ENCODE data around the gene DYNC2I2. TPM values are rescaled to one million over a fixed set of nuclear protein-coding genes. Genes with fewer than 3 reads are reported as not detected.

Gene DYNC2I2
- total and polyA plus RNA-seq, 2 experiments from 2014 or later, result 48.7 to 78.3 TPM

DNA sequence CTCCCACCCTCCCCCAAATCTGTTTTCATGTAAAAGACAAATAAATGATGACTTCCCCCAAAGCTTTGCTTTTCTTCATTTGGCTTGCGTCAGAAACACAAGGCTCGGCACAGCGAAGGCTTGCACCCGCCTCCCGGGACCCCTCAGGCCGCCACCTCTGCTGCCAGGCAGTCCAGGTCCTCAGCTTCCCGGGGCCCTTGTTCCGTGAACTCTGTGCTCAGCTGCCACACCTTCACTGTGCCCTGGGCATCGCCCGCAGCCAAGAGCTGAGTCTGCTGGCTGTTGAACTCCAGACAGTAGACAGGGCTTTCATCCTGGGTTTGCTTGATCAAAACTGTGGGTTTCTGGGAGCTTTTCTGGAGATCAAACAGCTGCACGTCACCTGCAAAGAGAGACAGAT is 23.0 kb downstream of the DYNC2I2 start:
- Histone ChIP-seq H2AFZ (no peak overlapping the region), H3K4me1 (ENCODE audit: insufficient read depth) (0 out of 2 replicates have a peak, but pooled peaks cover 8% of the 10 kb centered on the region), H3K4me2 (no peak overlapping the region), H3F3A (replicated peaks; ENCODE audit: low read depth) (no peaks in the 10 kb centered on the region; the same call in 1 of the 2 replicates), H3K27ac (ENCODE audit: low read depth) (no peak overlapping the region), H3K36me3 (ENCODE audit: insufficient read depth) (peaks cover 24% of the 10 kb centered on the region), H3K4me3 (no peak overlapping the region), H4K20me1 (replicated peaks; ENCODE audit: insufficient read depth) (no peaks in the 10 kb centered on the region; the same call in none of the 2 replicates), H3K79me2 (replicated peaks; ENCODE audit: insufficient read depth) (no peaks in the 10 kb centered on the region), H3K9me2 (ENCODE audit: insufficient read depth) (no peaks in the 10 kb centered on the region), H3K27me3 (ENCODE audit: insufficient read depth) (no peaks in the 10 kb centered on the region)
- TF ChIP-seq STAT1 (IDR thresholded peaks at IDR 0.05; ENCODE audit: unreplicated experiment) (no peak), NANOG (IDR thresholded peaks at IDR 0.05; ENCODE audit: borderline replicate concordance) (no peak), EZH2 (IDR thresholded peaks at IDR 0.05; ENCODE audit: low read depth, unreplicated experiment) (no peak), CREB1 (CRISPR knock-in tag; IDR thresholded peaks at IDR 0.05; ENCODE audit: low read depth) (no peak), JUNB (IDR thresholded peaks at IDR 0.05; ENCODE audit: unreplicated experiment) (no peak)
- Mint-ChIP-seq H3K36me3 (ENCODE audit: low read depth) (peaks cover 45% of the 10 kb centered on the region), H3K27ac (no peak overlapping the region; the same call in 1 of the 2 replicates), H3K4me1 (peaks cover 6% of the 10 kb centered on the region), H3K9me3 (no peaks in the 10 kb centered on the region), H3K27me3 (ENCODE audit: insufficient read depth, low read depth, poor library complexity) (peaks cover 19% of the 10 kb centered on the region), H3K4me3 (no peak overlapping the region)
- no peak for ATAC-seq
- no peak for DNase-seq (ENCODE audit: low spot score)

DNA sequence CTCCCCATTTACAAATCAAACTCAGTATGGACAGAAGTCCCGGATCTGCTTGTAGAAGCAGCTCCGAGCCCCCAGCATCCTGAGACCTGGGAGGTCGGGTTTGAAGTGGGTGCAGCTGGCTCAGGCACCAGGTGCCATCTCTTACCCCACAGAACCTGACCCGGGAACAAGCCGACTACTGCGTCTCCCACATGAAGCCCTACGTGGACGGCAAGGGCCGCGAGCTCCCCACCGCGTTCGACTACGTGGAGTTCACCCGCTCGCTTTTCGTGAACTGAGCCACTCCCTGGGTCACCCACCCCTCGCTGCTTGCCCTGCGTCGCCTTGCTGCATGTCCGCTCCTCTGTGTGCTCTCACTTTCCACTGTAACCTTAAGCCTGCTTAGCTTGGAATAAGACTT is 23.6 kb downstream of the DYNC2I2 start:
- H3F3A ChIP-seq (replicated peaks; ENCODE audit: low read depth), result no peaks in the 10 kb centered on the region; the same call in 1 of the 2 replicates
- no peak overlapping the region for H3K4me3 Mint-ChIP-seq
- no peak overlapping the region for H2AFZ ChIP-seq
- H3K4me3 ChIP-seq, result no peak overlapping the region
- TF ChIP-seq STAT1 (IDR thresholded peaks at IDR 0.05; ENCODE audit: unreplicated experiment) (no peak), ZNF114 (CRISPR knock-in tag; IDR thresholded peaks at IDR 0.05) (no peak), EZH2 (IDR thresholded peaks at IDR 0.05; ENCODE audit: low read depth, unreplicated experiment) (no peak)
- TF ChIP-seq, protein P1, sequence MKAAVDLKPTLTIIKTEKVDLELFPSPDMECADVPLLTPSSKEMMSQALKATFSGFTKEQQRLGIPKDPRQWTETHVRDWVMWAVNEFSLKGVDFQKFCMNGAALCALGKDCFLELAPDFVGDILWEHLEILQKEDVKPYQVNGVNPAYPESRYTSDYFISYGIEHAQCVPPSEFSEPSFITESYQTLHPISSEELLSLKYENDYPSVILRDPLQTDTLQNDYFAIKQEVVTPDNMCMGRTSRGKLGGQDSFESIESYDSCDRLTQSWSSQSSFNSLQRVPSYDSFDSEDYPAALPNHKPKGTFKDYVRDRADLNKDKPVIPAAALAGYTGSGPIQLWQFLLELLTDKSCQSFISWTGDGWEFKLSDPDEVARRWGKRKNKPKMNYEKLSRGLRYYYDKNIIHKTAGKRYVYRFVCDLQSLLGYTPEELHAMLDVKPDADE (IDR thresholded peaks at IDR 0.05), result no peak
- DNase-seq (ENCODE audit: low spot score), result no peak
- no peaks in the 10 kb centered on the region for H3K27me3 ChIP-seq (ENCODE audit: insufficient read depth)
- peaks cover 6% of the 10 kb centered on the region for H3K4me1 Mint-ChIP-seq
- 0 out of 2 replicates have a peak, but pooled peaks cover 8% of the 10 kb centered on the region for H3K4me1 ChIP-seq (ENCODE audit: insufficient read depth)
- H3K79me2 ChIP-seq (replicated peaks; ENCODE audit: insufficient read depth), result no peaks in the 10 kb centered on the region
- no peak overlapping the region for H3K27ac ChIP-seq (ENCODE audit: low read depth)
- no peak overlapping the region for H3K4me2 ChIP-seq
- no peaks in the 10 kb centered on the region for H3K9me3 Mint-ChIP-seq
- no peak for ATAC-seq
- peaks cover 22% of the 10 kb centered on the region for H3K27me3 Mint-ChIP-seq (ENCODE audit: insufficient read depth, low read depth, poor library complexity)
- peaks cover 24% of the 10 kb centered on the region for H3K36me3 ChIP-seq (ENCODE audit: insufficient read depth)
- no peak overlapping the region for H3K27ac Mint-ChIP-seq
- no peaks in the 10 kb centered on the region for H3K9me2 ChIP-seq (ENCODE audit: insufficient read depth)
- H4K20me1 ChIP-seq (replicated peaks; ENCODE audit: insufficient read depth), result no peaks in the 10 kb centered on the region; the same call in none of the 2 replicates
- H3K36me3 Mint-ChIP-seq (ENCODE audit: low read depth), result peaks cover 43% of the 10 kb centered on the region

DNA sequence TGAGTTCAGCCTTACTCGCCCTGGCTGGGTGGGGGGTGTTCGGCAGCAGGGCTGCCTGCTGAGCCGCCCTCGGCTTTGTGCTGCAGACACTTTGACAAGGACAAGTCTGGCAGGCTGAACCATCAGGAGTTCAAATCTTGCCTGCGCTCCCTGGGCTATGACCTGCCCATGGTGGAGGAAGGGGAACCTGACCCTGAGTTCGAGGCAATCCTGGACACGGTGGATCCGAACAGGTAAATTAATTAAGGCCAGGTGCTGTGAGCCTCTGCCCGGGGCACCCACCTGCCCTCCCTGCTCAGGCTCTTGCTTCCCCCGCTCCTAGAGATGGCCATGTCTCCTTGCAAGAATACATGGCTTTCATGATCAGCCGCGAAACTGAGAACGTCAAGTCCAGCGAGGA is 24.2 kb downstream of the DYNC2I2 start:
- peaks cover 24% of the 10 kb centered on the region for H3K36me3 ChIP-seq (ENCODE audit: insufficient read depth)
- no peak for DNase-seq (ENCODE audit: low spot score)
- H3K27me3 ChIP-seq (ENCODE audit: insufficient read depth), result no peaks in the 10 kb centered on the region
- TF ChIP-seq NANOG (IDR thresholded peaks at IDR 0.05; ENCODE audit: borderline replicate concordance), result no peak
- TF ChIP-seq, protein P2, sequence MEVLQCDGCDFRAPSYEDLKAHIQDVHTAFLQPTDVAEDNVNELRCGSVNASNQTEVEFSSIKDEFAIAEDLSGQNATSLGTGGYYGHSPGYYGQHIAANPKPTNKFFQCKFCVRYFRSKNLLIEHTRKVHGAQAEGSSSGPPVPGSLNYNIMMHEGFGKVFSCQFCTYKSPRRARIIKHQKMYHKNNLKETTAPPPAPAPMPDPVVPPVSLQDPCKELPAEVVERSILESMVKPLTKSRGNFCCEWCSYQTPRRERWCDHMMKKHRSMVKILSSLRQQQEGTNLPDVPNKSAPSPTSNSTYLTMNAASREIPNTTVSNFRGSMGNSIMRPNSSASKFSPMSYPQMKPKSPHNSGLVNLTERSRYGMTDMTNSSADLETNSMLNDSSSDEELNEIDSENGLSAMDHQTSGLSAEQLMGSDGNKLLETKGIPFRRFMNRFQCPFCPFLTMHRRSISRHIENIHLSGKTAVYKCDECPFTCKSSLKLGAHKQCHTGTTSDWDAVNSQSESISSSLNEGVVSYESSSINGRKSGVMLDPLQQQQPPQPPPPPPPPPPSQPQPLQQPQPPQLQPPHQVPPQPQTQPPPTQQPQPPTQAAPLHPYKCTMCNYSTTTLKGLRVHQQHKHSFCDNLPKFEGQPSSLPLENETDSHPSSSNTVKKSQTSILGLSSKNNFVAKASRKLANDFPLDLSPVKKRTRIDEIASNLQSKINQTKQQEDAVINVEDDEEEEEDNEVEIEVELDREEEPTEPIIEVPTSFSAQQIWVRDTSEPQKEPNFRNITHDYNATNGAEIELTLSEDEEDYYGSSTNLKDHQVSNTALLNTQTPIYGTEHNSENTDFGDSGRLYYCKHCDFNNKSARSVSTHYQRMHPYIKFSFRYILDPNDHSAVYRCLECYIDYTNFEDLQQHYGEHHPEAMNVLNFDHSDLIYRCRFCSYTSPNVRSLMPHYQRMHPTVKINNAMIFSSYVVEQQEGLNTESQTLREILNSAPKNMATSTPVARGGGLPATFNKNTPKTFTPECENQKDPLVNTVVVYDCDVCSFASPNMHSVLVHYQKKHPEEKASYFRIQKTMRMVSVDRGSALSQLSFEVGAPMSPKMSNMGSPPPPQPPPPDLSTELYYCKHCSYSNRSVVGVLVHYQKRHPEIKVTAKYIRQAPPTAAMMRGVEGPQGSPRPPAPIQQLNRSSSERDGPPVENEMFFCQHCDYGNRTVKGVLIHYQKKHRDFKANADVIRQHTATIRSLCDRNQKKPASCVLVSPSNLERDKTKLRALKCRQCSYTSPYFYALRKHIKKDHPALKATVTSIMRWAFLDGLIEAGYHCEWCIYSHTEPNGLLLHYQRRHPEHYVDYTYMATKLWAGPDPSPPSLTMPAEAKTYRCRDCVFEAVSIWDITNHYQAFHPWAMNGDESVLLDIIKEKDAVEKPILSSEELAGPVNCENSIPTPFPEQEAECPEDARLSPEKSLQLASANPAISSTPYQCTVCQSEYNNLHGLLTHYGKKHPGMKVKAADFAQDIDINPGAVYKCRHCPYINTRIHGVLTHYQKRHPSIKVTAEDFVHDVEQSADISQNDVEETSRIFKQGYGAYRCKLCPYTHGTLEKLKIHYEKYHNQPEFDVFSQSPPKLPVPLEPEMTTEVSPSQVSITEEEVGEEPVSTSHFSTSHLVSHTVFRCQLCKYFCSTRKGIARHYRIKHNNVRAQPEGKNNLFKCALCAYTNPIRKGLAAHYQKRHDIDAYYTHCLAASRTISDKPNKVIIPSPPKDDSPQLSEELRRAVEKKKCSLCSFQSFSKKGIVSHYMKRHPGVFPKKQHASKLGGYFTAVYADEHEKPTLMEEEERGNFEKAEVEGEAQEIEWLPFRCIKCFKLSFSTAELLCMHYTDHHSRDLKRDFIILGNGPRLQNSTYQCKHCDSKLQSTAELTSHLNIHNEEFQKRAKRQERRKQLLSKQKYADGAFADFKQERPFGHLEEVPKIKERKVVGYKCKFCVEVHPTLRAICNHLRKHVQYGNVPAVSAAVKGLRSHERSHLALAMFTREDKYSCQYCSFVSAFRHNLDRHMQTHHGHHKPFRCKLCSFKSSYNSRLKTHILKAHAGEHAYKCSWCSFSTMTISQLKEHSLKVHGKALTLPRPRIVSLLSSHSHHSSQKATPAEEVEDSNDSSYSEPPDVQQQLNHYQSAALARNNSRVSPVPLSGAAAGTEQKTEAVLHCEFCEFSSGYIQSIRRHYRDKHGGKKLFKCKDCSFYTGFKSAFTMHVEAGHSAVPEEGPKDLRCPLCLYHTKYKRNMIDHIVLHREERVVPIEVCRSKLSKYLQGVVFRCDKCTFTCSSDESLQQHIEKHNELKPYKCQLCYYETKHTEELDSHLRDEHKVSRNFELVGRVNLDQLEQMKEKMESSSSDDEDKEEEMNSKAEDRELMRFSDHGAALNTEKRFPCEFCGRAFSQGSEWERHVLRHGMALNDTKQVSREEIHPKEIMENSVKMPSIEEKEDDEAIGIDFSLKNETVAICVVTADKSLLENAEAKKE (CRISPR knock-in tag; IDR thresholded peaks at IDR 0.05), result no peak
- TF ChIP-seq, protein P1 (IDR thresholded peaks at IDR 0.05), result no peak
- no peak for TF ChIP-seq EZH2 (IDR thresholded peaks at IDR 0.05; ENCODE audit: low read depth, unreplicated experiment)

More for the DNA sequence above, 24.2 kb downstream of the DYNC2I2 start:
- H3K27ac ChIP-seq (ENCODE audit: low read depth), result no peak overlapping the region
- Mint-ChIP-seq H3K36me3 (ENCODE audit: low read depth) (peaks cover 47% of the 10 kb centered on the region), H3K4me3 (no peak overlapping the region), H3K4me1 (peaks cover 6% of the 10 kb centered on the region), H3K9me3 (no peaks in the 10 kb centered on the region), H3K27ac (no peak overlapping the region), H3K27me3 (ENCODE audit: insufficient read depth, low read depth, poor library complexity) (peaks cover 26% of the 10 kb centered on the region)
- H3K4me3 ChIP-seq, result no peak overlapping the region
- no peaks in the 10 kb centered on the region; the same call in 1 of the 2 replicates for H3F3A ChIP-seq (replicated peaks; ENCODE audit: low read depth)
- 0 out of 2 replicates have a peak, but pooled peaks cover 8% of the 10 kb centered on the region for H3K4me1 ChIP-seq (ENCODE audit: insufficient read depth)
- no peak for ATAC-seq
- H3K79me2 ChIP-seq (replicated peaks; ENCODE audit: insufficient read depth), result no peaks in the 10 kb centered on the region
- no peaks in the 10 kb centered on the region for H3K9me2 ChIP-seq (ENCODE audit: insufficient read depth)
- H2AFZ ChIP-seq, result no peak overlapping the region
- peaks cover 3% of the 10 kb centered on the region for H4K20me1 ChIP-seq (replicated peaks; ENCODE audit: insufficient read depth)
- H3K4me2 ChIP-seq, result no peak overlapping the region
